K562 (cell line): ENCODE measurements around the gene SPTSSA. TPM values are rescaled to one million over a fixed set of nuclear protein-coding genes. Genes with fewer than 3 reads are reported as not detected.

Experiments used
- ATAC-seq: fragments of 200-7000 bp; cut with Tn5 transposase; 3 replicates; pipeline ENCODE4 v1.9.1; 2020; ENCODE audit warnings: moderate library complexity
- BruUV-seq: library from RNA; stranded (reverse); fragments of 400-500 nt; replicated peaks from 2 replicates; lab custom pipeline; 2021; lab: Mats Ljungman, UMichigan
- CTCF ChIA-PET: fragments of 300-600 bp; formaldehyde crosslinking; extraction: SDS; loops from one replicate; lab custom pipeline; 2021; ENCODE audit warnings: low intra/inter-chr PET ratio; lab: Yijun Ruan, JAX
- POLR2A ChIA-PET: fragments of 300-600, 350-650 bp; sonication (Branson Sonifier 250); formaldehyde crosslinking; extraction: SDS; loops from one replicate; lab custom pipeline; 2021; ENCODE audit warnings: antibody characterized with exemption, inconsistent platforms; lab: Yijun Ruan, JAX
- DNase-seq, 4 experiments: peaks; one replicate each; pipeline versions ENCODE4 v3.0.0 to v3.0.0-alpha.2; 2011 to 2018; ENCODE audit warnings: low spot score in 3 of 4, mixed read lengths in 3 of 4; ENCODE audit errors: extremely low read depth in 1 of 4
- FAIRE-seq: peaks from 2 replicates; lab custom pipeline; 2011; peaks lifted over from hg19 to GRCh38; lab: Jason Lieb, UNC
- H2AFZ ChIP-seq: 2 replicates; pipeline ENCODE4 v1.6.0; 2011; ENCODE audit warnings: low read depth, low read length, control low read depth, inconsistent platforms
- H3K27ac ChIP-seq: fragments of 200-600 bp; 3 replicates; pipeline ENCODE4 v1.8.0; 2011; ENCODE audit warnings: low read depth, mild to moderate bottlenecking, control low read depth, inconsistent platforms, low read length, moderate library complexity, mixed read lengths; ENCODE audit errors: extremely low read depth
- H3K27me3 ChIP-seq, 2 experiments: fragments of 300-600 bp in 1 of 2; 2 replicates in 1 of 2; 3 replicates in 1 of 2; pipeline versions ENCODE4 v1.6.0 to v1.8.0; 2011; ENCODE audit warnings: inconsistent platforms in 2 of 2, low read length in 2 of 2, mild to moderate bottlenecking in 1 of 2, mixed read lengths in 1 of 2, moderate library complexity in 1 of 2; ENCODE audit not compliant: control insufficient read depth in 2 of 2, insufficient read depth in 2 of 2
- H3K36me3 ChIP-seq: fragments of 300-600 bp; 3 replicates; pipeline ENCODE4 v1.8.0; 2011; ENCODE audit warnings: mild to moderate bottlenecking, low read length, inconsistent platforms; ENCODE audit not compliant: control insufficient read depth, insufficient read depth
- H3K4me1 ChIP-seq, 2 experiments: fragments of 200-600 bp in 1 of 2; replicated peaks in 1 of 2; 2 replicates in 1 of 2; 3 replicates in 1 of 2; pipeline versions ENCODE4 v1.5.1 to v1.8.0; 2011; ENCODE audit warnings: inconsistent platforms in 2 of 2, low read length in 2 of 2, mild to moderate bottlenecking in 1 of 2, mixed read lengths in 1 of 2, moderate library complexity in 1 of 2; ENCODE audit not compliant: control insufficient read depth in 2 of 2, insufficient read depth in 2 of 2
- H3K4me2 ChIP-seq: 2 replicates; pipeline ENCODE4 v1.6.1; 2011; ENCODE audit warnings: low read length, control low read depth, inconsistent platforms, mixed read lengths; ENCODE audit not compliant: insufficient read depth
- H3K4me3 ChIP-seq: fragments of 200-600 bp; sonication (generic), shearing (Covaris generic); 2 replicates; pipeline ENCODE4 v1.5.1; 2016; ENCODE audit warnings: control low read depth, inconsistent platforms
- H3K79me2 ChIP-seq: fragments of 200-600 bp; 3 replicates; pipeline ENCODE4 v1.8.0; 2011; ENCODE audit warnings: low read length, inconsistent platforms; ENCODE audit not compliant: control insufficient read depth, insufficient read depth
- H3K9ac ChIP-seq, 2 experiments: 2 replicates each; pipeline versions ENCODE4 v1.6.0 to v1.6.1; 2011; ENCODE audit warnings: low read depth in 2 of 2, low read length in 2 of 2, control low read depth in 1 of 2, inconsistent platforms in 1 of 2, mild to moderate bottlenecking in 1 of 2, mixed read lengths in 1 of 2; ENCODE audit not compliant: insufficient read depth in 1 of 2
- H3K9me1 ChIP-seq: one replicate; pipeline ENCODE4 v1.6.0; 2011; ENCODE audit warnings: inconsistent platforms, mild to moderate bottlenecking, low read length, moderate library complexity; ENCODE audit not compliant: control insufficient read depth, insufficient read depth
- H3K9me3 ChIP-seq: replicated peaks from 2 replicates; pipeline ENCODE4 v1.5.1; 2011; ENCODE audit warnings: low read depth, low read length, inconsistent platforms; ENCODE audit not compliant: control insufficient read depth, insufficient read depth
- H4K20me1 ChIP-seq: replicated peaks from 2 replicates; pipeline ENCODE4 v1.6.1; 2011; ENCODE audit warnings: low read length, inconsistent platforms, mixed read lengths; ENCODE audit not compliant: control insufficient read depth, insufficient read depth
- ASH1L ChIP-seq: fragments of 450-650 bp; IDR thresholded peaks from 2 replicates; pipeline ENCODE4 v1.6.1; 2018; ENCODE audit warnings: borderline replicate concordance, mild to moderate bottlenecking, low read depth; ENCODE audit not compliant: partially characterized antibody
- ESRRA ChIP-seq: fragments of 450-650 bp; IDR thresholded peaks from 2 replicates; pipeline ENCODE4 v1.6.1; 2014; ENCODE audit warnings: low read depth, mild to moderate bottlenecking, moderate library complexity, borderline replicate concordance
- HDAC6 ChIP-seq: IDR thresholded peaks from 2 replicates; pipeline ENCODE4 v1.6.1; 2012; ENCODE audit warnings: low read depth, mild to moderate bottlenecking, control low read depth, inconsistent platforms, low read length, moderate library complexity
- SIN3B ChIP-seq: fragments of 450-650 bp; IDR thresholded peaks from 2 replicates; pipeline ENCODE4 v1.6.1; 2017; ENCODE audit warnings: low read depth, mild to moderate bottlenecking, moderate library complexity
- YBX1 ChIP-seq: fragments of 450-650 bp; IDR thresholded peaks from 2 replicates; pipeline ENCODE4 v1.7.1; 2016; ENCODE audit warnings: mild to moderate bottlenecking
- ZNF609 ChIP-seq: sonication (generic); formaldehyde crosslinking; IDR thresholded peaks from 2 replicates; pipeline ENCODE4 v1.8.1; 2023; ENCODE audit warnings: missing genetic modification reagents, mild to moderate bottlenecking, borderline replicate concordance
- ZNF830 ChIP-seq: fragments of 250-450 bp; sonication (Bioruptor Pico); IDR thresholded peaks from 2 replicates; pipeline ENCODE4 v1.5.0; 2021; ENCODE audit warnings: mild to moderate bottlenecking
- WGBS: fragments of 100-300 bp; shearing (Covaris generic); methylation state at CpG from one replicate; pipeline ENCODE4 v1.1.6; 2016; ENCODE audit warnings: low coverage, mixed read lengths; ENCODE audit not compliant: insufficient coverage; ENCODE audit errors: missing lambda C conversion rate; 5-methylcytosine and 5-hydroxymethylcytosine counted together
- in situ Hi-C: fragments of 300-500 bp; cut with MboI; formaldehyde crosslinking; loops from 4 replicates; pipeline ENCODE4 v1.15.0; 2018; ENCODE audit warnings: inconsistent platforms, mixed read lengths
- intact Hi-C: fragments of 100-400 bp; cut with micrococcal nuclease; formaldehyde crosslinking; loops from 2 replicates; pipeline ENCODE4 v1.14.2; 2022
- polyA plus RNA-seq, 8 experiments: library from polyadenylated mRNA; depleted of rRNA in 4 of 8; stranded (reverse) in 5 of 8; unstranded in 3 of 8; fragments of >200 nt; fragmentation: Nextera tagmentation in 2 of 8; fragmentation: Illumina TruSeq in 1 of 8; extraction: Ambion mirVana in 2 of 8; extraction: Trizol in 1 of 8; gene quantifications; 2 replicates each; pipeline versions ENCODE4 v1.2.1 to v1.2.3, GENCODE V29; 2011 to 2014; ENCODE audit warnings: inconsistent platforms in 1 of 8, missing spikeins in 1 of 8
- total RNA-seq, 7 experiments: library from RNA; depleted of rRNA in 6 of 7; stranded (reverse); fragments of >200 nt in 6 of 7; fragmentation: Illumina TruSeq in 2 of 7; extraction: Trizol in 2 of 7; gene quantifications; 2 replicates each; pipeline versions ENCODE4 v1.2.1 to v1.2.3, GENCODE V29; 2011 to 2021; ENCODE audit warnings: low replicate concordance in 1 of 7

Gene SPTSSA
- total and polyA plus RNA-seq, 9 of the 15 experiments (the other 6 are each of a cell fraction or from before 2014, with no cell fraction given) = 6.8 to 35.7 (median 22.0) TPM

DNA sequence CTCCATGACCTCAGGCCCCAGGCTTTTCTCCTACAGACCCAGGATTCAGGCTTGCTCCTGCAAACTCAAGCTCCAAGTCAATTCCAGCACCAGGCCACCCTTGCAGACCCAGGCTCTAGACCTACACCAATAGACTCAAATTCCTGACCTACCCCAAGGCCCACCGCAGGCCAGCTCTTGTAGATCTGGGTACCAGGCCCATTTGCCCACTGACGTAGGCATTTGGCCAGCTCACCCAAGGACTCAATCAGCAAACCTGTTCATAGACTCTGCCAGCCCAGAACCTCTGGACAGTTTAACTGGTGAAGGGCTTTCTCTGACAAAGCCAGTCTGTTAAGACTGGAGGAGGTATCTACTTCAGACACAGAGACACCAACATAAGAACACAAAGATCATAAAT, 52.3 kb downstream of the SPTSSA start:
- H3K9ac ChIP-seq = no peak overlapping the region
- no peak overlapping the region for H3K4me2 ChIP-seq
- H4K20me1 ChIP-seq = no peaks in the 10 kb centered on the region
- H3K36me3 ChIP-seq = no peaks in the 10 kb centered on the region
- intact Hi-C loops = no loop called here
- no peaks in the 10 kb centered on the region for H3K79me2 ChIP-seq
- no peaks in the 10 kb centered on the region for H3K9me1 ChIP-seq
- H3K27ac ChIP-seq = no peak overlapping the region
- DNase-seq = no peak
- ChIA-PET POLR2A (no interaction called here), CTCF (no interaction called here)
- no peaks in the 10 kb centered on the region for H3K9me3 ChIP-seq
- no peak overlapping the region for H3K4me3 ChIP-seq
- H3K27me3 ChIP-seq = no peaks in the 10 kb centered on the region
- WGBS = 0% methylated on average over 2 of the region's 2 CpGs
- in situ Hi-C loops = no loop called here
- no peak for ATAC-seq
- TF ChIP-seq ZNF830 (CRISPR knock-in tag) = no peak
- TF ChIP-seq HDAC6 = no peak
- TF ChIP-seq SIN3B = no peak
- TF ChIP-seq ASH1L = no peak
- no peak for TF ChIP-seq ESRRA
- H2AFZ ChIP-seq = no peak overlapping the region
- no peaks in the 10 kb centered on the region for H3K4me1 ChIP-seq
- FAIRE-seq = no peak
- BruUV-seq = no TSS peak

- BruUV-seq = no TSS peak
- ChIA-PET POLR2A (no interaction called here), CTCF (no interaction called here)
- Histone ChIP-seq H3K79me2 (no peaks in the 10 kb centered on the region), H3K4me3 (no peak overlapping the region), H3K9me3 (no peaks in the 10 kb centered on the region), H3K4me2 (no peak overlapping the region), H3K36me3 (no peaks in the 10 kb centered on the region), H3K4me1 (no peaks in the 10 kb centered on the region), H3K27ac (no peak overlapping the region), H2AFZ (no peak overlapping the region), H3K9ac (no peak overlapping the region), H3K9me1 (no peaks in the 10 kb centered on the region), H3K27me3 (no peaks in the 10 kb centered on the region), H4K20me1 (no peaks in the 10 kb centered on the region)
- TF ChIP-seq YBX1 (no peak), ZNF609 (CRISPR knock-in tag) (no peak)
- no peak for FAIRE-seq
- 14% methylated on average over 1 of the region's 1 CpG for WGBS
- in situ Hi-C loops (no loop called here), intact Hi-C loops (no loop called here)
- no peak for DNase-seq
- no peak for ATAC-seq
These were observed 54.1 kb downstream of the SPTSSA start for GRCh38 chr14:34407951-34408350.
